ENCODE measurements around the gene ZKSCAN1. TPM values are rescaled to one million over a fixed set of nuclear protein-coding genes. Genes with fewer than 3 reads are reported as not detected.

Gene ZKSCAN1
- total RNA-seq (2014; rRNA removed; shearing (Covaris generic)) (14.5 and 19.4 TPM in 2 replicates), polyA plus RNA-seq (2016; fragmentation: Nextera tagmentation; extraction: Ambion mirVana) (9.8 and 11.8 TPM in 2 replicates)
- long read RNA-seq, full-length matches to known transcripts, result 7 of 12 reads
- long read RNA-seq, partial matches to known transcripts, result 0 of 12 reads
- long read RNA-seq, other reads (novel, unspliced or antisense), result 5 of 12 reads

DNA sequence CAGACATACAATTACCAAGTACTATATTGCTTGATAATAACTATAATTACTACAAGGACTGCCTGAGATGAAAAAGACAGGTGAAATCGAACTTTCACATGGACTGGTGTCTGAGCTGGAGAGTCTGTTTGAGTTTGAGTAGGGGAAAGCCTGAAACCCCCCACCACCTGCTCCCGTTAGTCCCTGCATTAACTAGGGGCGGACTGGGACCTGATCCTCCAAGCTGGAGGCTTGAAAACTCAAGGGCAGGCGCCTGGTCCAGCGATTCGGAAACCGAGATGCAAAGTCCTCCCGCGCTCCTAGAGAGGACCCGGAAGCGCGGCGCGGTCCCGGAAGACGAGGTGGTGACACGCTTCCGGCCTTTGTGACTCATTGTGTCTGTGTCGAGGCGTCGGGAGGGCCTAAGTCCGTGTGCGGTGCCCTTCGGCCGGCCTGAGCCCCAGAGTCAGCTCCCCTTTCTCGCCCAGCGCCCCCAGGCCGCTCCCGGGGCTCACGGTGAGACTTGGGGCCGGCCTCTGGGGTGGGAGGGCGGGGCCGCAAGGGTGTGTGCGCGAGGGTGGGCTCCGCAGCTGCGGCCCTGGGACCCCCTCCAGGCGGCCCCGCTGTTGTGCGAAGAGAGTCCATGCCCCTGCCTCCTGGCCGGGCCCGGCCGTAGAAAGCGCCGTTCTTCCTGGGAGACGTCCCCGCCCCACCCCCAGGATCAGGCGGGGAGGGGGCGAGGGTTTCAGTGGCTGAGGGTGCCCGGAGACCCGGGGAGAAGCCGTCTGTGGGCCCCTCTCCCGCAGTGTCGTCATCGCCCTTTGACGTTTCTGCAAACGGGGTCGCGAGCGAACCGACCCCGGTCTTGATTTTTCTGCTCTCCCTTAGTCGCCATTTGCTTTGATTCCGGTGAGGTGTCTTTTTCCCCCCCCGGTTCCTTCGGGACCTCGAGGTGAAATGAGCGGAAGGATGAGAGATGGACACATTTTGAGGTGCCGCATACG is at the start of gene ZKSCAN1:
TSS of gene ZKSCAN1 (plus strand) at position 365 of the 983 bp plus-strand sequence. CDS start 7,911 bp downstream, outside the sequence.
- H3F3A ChIP-seq (replicated peaks; ENCODE audit: low read depth), result no peaks in the 10 kb centered on the region; the same call in 1 of the 2 replicates
- peaks cover 14% of the 10 kb centered on the region for H4K20me1 ChIP-seq (replicated peaks; ENCODE audit: insufficient read depth)
- peaks cover 8% of the 10 kb centered on the region for H3K27me3 Mint-ChIP-seq (ENCODE audit: insufficient read depth, low read depth, poor library complexity)
- ATAC-seq, result peak; percentile 97
- peak within 1 kb of the TSS; percentile 95 for H3K4me3 Mint-ChIP-seq
- peak within 1 kb of the TSS; percentile 87 for H3K27ac ChIP-seq (ENCODE audit: low read depth)
- no peaks in the 10 kb centered on the region for H3K9me2 ChIP-seq (ENCODE audit: insufficient read depth)
- H3K4me1 ChIP-seq (ENCODE audit: insufficient read depth), result peaks cover 7% of the 10 kb centered on the region; the same call in 1 of the 2 replicates
- H3K79me2 ChIP-seq (replicated peaks; ENCODE audit: insufficient read depth), result peaks cover 48% of the 10 kb centered on the region
- H3K4me2 ChIP-seq, result peak within 1 kb of the TSS; percentile 100
- H3K36me3 ChIP-seq (ENCODE audit: insufficient read depth), result no peaks in the 10 kb centered on the region
- H3K4me3 ChIP-seq, result peak within 1 kb of the TSS; percentile 100
- peaks cover 17% of the 10 kb centered on the region for H3K36me3 Mint-ChIP-seq (ENCODE audit: low read depth)
- no peaks in the 10 kb centered on the region for H3K9me3 Mint-ChIP-seq
- no peaks in the 10 kb centered on the region for H3K27me3 ChIP-seq (ENCODE audit: insufficient read depth)
- peak; percentile 97 for DNase-seq (ENCODE audit: low spot score)
- peak within 1 kb of the TSS; percentile 98 for H2AFZ ChIP-seq
- H3K4me1 Mint-ChIP-seq, result peaks cover 8% of the 10 kb centered on the region; the same call in 2 of the 3 replicates
- peak within 1 kb of the TSS; percentile 92 for H3K27ac Mint-ChIP-seq
- TF ChIP-seq ZNF114 (CRISPR knock-in tag; IDR thresholded peaks at IDR 0.05) (no peak), EZH2phosphoT487 (IDR thresholded peaks at IDR 0.05; ENCODE audit: unreplicated experiment) (no peak), CTCF (conservative IDR thresholded peaks at IDR 0.05; ENCODE audit: low read depth in 2 of 2) (no peak), ZNF331 (CRISPR knock-in tag; IDR thresholded peaks at IDR 0.05; ENCODE audit: low read depth) (no peak), POLR2AphosphoS5 (IDR thresholded peaks at IDR 0.05; ENCODE audit: low read depth) (peak; percentile 95), NANOG (IDR thresholded peaks at IDR 0.05; ENCODE audit: borderline replicate concordance) (no peak), CREB1 (CRISPR knock-in tag; IDR thresholded peaks at IDR 0.05; ENCODE audit: low read depth) (peak; percentile 94), STAT1 (IDR thresholded peaks at IDR 0.05; ENCODE audit: unreplicated experiment) (no peak), REST (IDR thresholded peaks at IDR 0.05; ENCODE audit: unreplicated experiment) (no peak), EZH2 (IDR thresholded peaks at IDR 0.05; ENCODE audit: low read depth, unreplicated experiment) (no peak)
- TF ChIP-seq, protein P1, sequence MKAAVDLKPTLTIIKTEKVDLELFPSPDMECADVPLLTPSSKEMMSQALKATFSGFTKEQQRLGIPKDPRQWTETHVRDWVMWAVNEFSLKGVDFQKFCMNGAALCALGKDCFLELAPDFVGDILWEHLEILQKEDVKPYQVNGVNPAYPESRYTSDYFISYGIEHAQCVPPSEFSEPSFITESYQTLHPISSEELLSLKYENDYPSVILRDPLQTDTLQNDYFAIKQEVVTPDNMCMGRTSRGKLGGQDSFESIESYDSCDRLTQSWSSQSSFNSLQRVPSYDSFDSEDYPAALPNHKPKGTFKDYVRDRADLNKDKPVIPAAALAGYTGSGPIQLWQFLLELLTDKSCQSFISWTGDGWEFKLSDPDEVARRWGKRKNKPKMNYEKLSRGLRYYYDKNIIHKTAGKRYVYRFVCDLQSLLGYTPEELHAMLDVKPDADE (IDR thresholded peaks at IDR 0.05), result peak; percentile 89
- TF ChIP-seq, protein P2, sequence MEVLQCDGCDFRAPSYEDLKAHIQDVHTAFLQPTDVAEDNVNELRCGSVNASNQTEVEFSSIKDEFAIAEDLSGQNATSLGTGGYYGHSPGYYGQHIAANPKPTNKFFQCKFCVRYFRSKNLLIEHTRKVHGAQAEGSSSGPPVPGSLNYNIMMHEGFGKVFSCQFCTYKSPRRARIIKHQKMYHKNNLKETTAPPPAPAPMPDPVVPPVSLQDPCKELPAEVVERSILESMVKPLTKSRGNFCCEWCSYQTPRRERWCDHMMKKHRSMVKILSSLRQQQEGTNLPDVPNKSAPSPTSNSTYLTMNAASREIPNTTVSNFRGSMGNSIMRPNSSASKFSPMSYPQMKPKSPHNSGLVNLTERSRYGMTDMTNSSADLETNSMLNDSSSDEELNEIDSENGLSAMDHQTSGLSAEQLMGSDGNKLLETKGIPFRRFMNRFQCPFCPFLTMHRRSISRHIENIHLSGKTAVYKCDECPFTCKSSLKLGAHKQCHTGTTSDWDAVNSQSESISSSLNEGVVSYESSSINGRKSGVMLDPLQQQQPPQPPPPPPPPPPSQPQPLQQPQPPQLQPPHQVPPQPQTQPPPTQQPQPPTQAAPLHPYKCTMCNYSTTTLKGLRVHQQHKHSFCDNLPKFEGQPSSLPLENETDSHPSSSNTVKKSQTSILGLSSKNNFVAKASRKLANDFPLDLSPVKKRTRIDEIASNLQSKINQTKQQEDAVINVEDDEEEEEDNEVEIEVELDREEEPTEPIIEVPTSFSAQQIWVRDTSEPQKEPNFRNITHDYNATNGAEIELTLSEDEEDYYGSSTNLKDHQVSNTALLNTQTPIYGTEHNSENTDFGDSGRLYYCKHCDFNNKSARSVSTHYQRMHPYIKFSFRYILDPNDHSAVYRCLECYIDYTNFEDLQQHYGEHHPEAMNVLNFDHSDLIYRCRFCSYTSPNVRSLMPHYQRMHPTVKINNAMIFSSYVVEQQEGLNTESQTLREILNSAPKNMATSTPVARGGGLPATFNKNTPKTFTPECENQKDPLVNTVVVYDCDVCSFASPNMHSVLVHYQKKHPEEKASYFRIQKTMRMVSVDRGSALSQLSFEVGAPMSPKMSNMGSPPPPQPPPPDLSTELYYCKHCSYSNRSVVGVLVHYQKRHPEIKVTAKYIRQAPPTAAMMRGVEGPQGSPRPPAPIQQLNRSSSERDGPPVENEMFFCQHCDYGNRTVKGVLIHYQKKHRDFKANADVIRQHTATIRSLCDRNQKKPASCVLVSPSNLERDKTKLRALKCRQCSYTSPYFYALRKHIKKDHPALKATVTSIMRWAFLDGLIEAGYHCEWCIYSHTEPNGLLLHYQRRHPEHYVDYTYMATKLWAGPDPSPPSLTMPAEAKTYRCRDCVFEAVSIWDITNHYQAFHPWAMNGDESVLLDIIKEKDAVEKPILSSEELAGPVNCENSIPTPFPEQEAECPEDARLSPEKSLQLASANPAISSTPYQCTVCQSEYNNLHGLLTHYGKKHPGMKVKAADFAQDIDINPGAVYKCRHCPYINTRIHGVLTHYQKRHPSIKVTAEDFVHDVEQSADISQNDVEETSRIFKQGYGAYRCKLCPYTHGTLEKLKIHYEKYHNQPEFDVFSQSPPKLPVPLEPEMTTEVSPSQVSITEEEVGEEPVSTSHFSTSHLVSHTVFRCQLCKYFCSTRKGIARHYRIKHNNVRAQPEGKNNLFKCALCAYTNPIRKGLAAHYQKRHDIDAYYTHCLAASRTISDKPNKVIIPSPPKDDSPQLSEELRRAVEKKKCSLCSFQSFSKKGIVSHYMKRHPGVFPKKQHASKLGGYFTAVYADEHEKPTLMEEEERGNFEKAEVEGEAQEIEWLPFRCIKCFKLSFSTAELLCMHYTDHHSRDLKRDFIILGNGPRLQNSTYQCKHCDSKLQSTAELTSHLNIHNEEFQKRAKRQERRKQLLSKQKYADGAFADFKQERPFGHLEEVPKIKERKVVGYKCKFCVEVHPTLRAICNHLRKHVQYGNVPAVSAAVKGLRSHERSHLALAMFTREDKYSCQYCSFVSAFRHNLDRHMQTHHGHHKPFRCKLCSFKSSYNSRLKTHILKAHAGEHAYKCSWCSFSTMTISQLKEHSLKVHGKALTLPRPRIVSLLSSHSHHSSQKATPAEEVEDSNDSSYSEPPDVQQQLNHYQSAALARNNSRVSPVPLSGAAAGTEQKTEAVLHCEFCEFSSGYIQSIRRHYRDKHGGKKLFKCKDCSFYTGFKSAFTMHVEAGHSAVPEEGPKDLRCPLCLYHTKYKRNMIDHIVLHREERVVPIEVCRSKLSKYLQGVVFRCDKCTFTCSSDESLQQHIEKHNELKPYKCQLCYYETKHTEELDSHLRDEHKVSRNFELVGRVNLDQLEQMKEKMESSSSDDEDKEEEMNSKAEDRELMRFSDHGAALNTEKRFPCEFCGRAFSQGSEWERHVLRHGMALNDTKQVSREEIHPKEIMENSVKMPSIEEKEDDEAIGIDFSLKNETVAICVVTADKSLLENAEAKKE (CRISPR knock-in tag; IDR thresholded peaks at IDR 0.05), result no peak

Measured in GM23338 (cell line).